GM23338 (cell line): ENCODE measurements around the gene KLK11. TPM values are rescaled to one million over a fixed set of nuclear protein-coding genes. Genes with fewer than 3 reads are reported as not detected.

Experiments used
- ATAC-seq: fragments of 200-7000 bp; cut with Tn5 transposase; 3 replicates; pipeline ENCODE4 v1.9.1; 2020
- DNase-seq: peaks from one replicate; pipeline ENCODE4 v3.0.0-alpha.2; 2015; ENCODE audit warnings: low spot score
- H2AFZ ChIP-seq: fragments of 200-600 bp; sonication (generic); 2 replicates; pipeline ENCODE4 v1.8.0; 2016; ENCODE audit warnings: antibody characterized with exemption, mild to moderate bottlenecking, moderate library complexity
- H3F3A ChIP-seq: fragments of 200-600 bp; sonication (generic); replicated peaks from 2 replicates; pipeline ENCODE4 v1.8.0; 2017; ENCODE audit warnings: antibody characterized with exemption, mixed run types, low read depth
- H3K27ac ChIP-seq: fragments of 200-600 bp; sonication (generic); 2 replicates; pipeline ENCODE4 v1.6.1; 2016; ENCODE audit warnings: low read depth
- H3K27me3 ChIP-seq: fragments of 200-600 bp; sonication (generic); 2 replicates; pipeline ENCODE4 v1.8.0; 2016; ENCODE audit warnings: mild to moderate bottlenecking, mixed run types, moderate library complexity; ENCODE audit not compliant: insufficient read depth
- H3K36me3 ChIP-seq: fragments of 200-600 bp; sonication (generic); 2 replicates; pipeline ENCODE4 v1.8.0; 2016; ENCODE audit warnings: mild to moderate bottlenecking; ENCODE audit not compliant: insufficient read depth
- H3K4me1 ChIP-seq: fragments of 200-600 bp; sonication (generic); 2 replicates; pipeline ENCODE4 v1.8.0; 2016; ENCODE audit warnings: mild to moderate bottlenecking, moderate library complexity; ENCODE audit not compliant: insufficient read depth
- H3K4me2 ChIP-seq: fragments of 200-600 bp; sonication (generic); 2 replicates; pipeline ENCODE4 v1.7.1; 2017; ENCODE audit warnings: mixed run types
- H3K4me3 ChIP-seq: fragments of 200-600 bp; sonication (generic); 2 replicates; pipeline ENCODE4 v1.6.1; 2016; ENCODE audit warnings: mixed run types
- H3K79me2 ChIP-seq: fragments of 200-600 bp; sonication (generic); replicated peaks from 2 replicates; pipeline ENCODE4 v1.8.0; 2017; ENCODE audit warnings: mild to moderate bottlenecking; ENCODE audit not compliant: insufficient read depth
- H3K9me2 ChIP-seq: fragments of 200-600 bp; sonication (generic); 2 replicates; pipeline ENCODE4 v1.8.0; 2017; ENCODE audit not compliant: insufficient read depth
- H4K20me1 ChIP-seq: fragments of 200-600 bp; sonication (generic); replicated peaks from 2 replicates; pipeline ENCODE4 v1.8.0; 2017; ENCODE audit warnings: mild to moderate bottlenecking; ENCODE audit not compliant: insufficient read depth
- H3K27ac Mint-ChIP-seq: 2 replicates; pipeline ENCODE4 v1.8.0; 2020; ENCODE audit warnings: inconsistent platforms, mild to moderate bottlenecking, moderate library complexity, mixed read lengths
- H3K27me3 Mint-ChIP-seq: 3 replicates; pipeline ENCODE4 v1.8.0; 2022; ENCODE audit warnings: low read depth, mild to moderate bottlenecking, moderate library complexity, mixed read lengths, inconsistent platforms; ENCODE audit not compliant: insufficient read depth, poor library complexity
- H3K36me3 Mint-ChIP-seq: 3 replicates; pipeline ENCODE4 v1.8.0; 2021; ENCODE audit warnings: low read depth, mild to moderate bottlenecking, inconsistent platforms, moderate library complexity, mixed read lengths
- H3K4me1 Mint-ChIP-seq: 3 replicates; pipeline ENCODE4 v1.8.0; 2020; ENCODE audit warnings: mild to moderate bottlenecking, inconsistent platforms, mixed read lengths
- H3K4me3 Mint-ChIP-seq: 3 replicates; pipeline ENCODE4 v1.8.0; 2021; ENCODE audit warnings: moderate library complexity, mild to moderate bottlenecking, inconsistent platforms, mixed read lengths
- H3K9me3 Mint-ChIP-seq: 3 replicates; pipeline ENCODE4 v1.8.0; 2020; ENCODE audit warnings: moderate library complexity, mild to moderate bottlenecking, inconsistent platforms, mixed read lengths
- CREB1 ChIP-seq: fragments of 250-450 bp; sonication (Bioruptor Pico); IDR thresholded peaks from 2 replicates; pipeline ENCODE4 v1.5.0; 2020; ENCODE audit warnings: low read depth, mild to moderate bottlenecking, moderate library complexity
- CTCF ChIP-seq, 2 experiments: fragments of 200-600 bp in 1 of 2; sonication (generic) in 1 of 2; conservative IDR thresholded peaks; 2 replicates each; pipeline versions ENCODE4 v1.5.1 to v1.6.1; 2016 to 2017; ENCODE audit warnings: antibody characterized with exemption in 2 of 2, low read depth in 2 of 2, mild to moderate bottlenecking in 2 of 2, moderate library complexity in 1 of 2
- EZH2 ChIP-seq: fragments of 200-600 bp; sonication (generic); IDR thresholded peaks from one replicate; pipeline ENCODE4 v1.8.0; 2017; ENCODE audit warnings: antibody characterized with exemption, mild to moderate bottlenecking, low read depth; ENCODE audit not compliant: unreplicated experiment
- EZH2phosphoT487 ChIP-seq: fragments of 200-600 bp; sonication (generic); IDR thresholded peaks from one replicate; pipeline ENCODE4 v1.8.1; 2018; ENCODE audit warnings: antibody characterized with exemption; ENCODE audit not compliant: unreplicated experiment
- JUNB ChIP-seq: IDR thresholded peaks from one replicate; pipeline ENCODE4 v1.6.1; 2016; ENCODE audit warnings: antibody characterized with exemption; ENCODE audit not compliant: unreplicated experiment
- NANOG ChIP-seq: IDR thresholded peaks from 2 replicates; pipeline ENCODE4 v1.6.1; 2016; ENCODE audit warnings: antibody characterized with exemption, borderline replicate concordance
- ZNF114 ChIP-seq: fragments of 250-450 bp; sonication (Bioruptor Pico); IDR thresholded peaks from 2 replicates; pipeline ENCODE4 v1.5.0; 2020; ENCODE audit warnings: mild to moderate bottlenecking, moderate library complexity
- ZNF331 ChIP-seq: fragments of 250-450 bp; sonication (Bioruptor Pico); IDR thresholded peaks from 2 replicates; pipeline ENCODE4 v1.5.0; 2020; ENCODE audit warnings: low read depth, mild to moderate bottlenecking, moderate library complexity
- polyA plus RNA-seq: library from polyadenylated mRNA; unstranded; fragments of >200 nt; fragmentation: Nextera tagmentation; extraction: Ambion mirVana; gene quantifications from 2 replicates; pipeline ENCODE4 v1.2.1, GENCODE V29; 2016
- total RNA-seq: library from RNA; depleted of rRNA; stranded (reverse); fragments of >200 nt; shearing (Covaris generic); gene quantifications from 2 replicates; pipeline ENCODE4 v1.2.3, GENCODE V29; 2014
- TF ChIP-seq, protein P1 (sequence below): IDR thresholded peaks from one replicate; pipeline ENCODE4 v1.6.1; 2018; ENCODE audit warnings: antibody characterized with exemption; ENCODE audit not compliant: unreplicated experiment

The KLK11 gene
- total and polyA plus RNA-seq, 2 experiments from 2014 or later: not detected

GRCh38 chr19:51031220-51031879 lies 4.9 kb upstream of the KLK11 start (continued):
- no peak for TF ChIP-seq CTCF (conservative IDR thresholded peaks at IDR 0.05; ENCODE audit: low read depth in 2 of 2)
- TF ChIP-seq EZH2: no peak
- no peak for TF ChIP-seq JUNB
- TF ChIP-seq, protein P1, sequence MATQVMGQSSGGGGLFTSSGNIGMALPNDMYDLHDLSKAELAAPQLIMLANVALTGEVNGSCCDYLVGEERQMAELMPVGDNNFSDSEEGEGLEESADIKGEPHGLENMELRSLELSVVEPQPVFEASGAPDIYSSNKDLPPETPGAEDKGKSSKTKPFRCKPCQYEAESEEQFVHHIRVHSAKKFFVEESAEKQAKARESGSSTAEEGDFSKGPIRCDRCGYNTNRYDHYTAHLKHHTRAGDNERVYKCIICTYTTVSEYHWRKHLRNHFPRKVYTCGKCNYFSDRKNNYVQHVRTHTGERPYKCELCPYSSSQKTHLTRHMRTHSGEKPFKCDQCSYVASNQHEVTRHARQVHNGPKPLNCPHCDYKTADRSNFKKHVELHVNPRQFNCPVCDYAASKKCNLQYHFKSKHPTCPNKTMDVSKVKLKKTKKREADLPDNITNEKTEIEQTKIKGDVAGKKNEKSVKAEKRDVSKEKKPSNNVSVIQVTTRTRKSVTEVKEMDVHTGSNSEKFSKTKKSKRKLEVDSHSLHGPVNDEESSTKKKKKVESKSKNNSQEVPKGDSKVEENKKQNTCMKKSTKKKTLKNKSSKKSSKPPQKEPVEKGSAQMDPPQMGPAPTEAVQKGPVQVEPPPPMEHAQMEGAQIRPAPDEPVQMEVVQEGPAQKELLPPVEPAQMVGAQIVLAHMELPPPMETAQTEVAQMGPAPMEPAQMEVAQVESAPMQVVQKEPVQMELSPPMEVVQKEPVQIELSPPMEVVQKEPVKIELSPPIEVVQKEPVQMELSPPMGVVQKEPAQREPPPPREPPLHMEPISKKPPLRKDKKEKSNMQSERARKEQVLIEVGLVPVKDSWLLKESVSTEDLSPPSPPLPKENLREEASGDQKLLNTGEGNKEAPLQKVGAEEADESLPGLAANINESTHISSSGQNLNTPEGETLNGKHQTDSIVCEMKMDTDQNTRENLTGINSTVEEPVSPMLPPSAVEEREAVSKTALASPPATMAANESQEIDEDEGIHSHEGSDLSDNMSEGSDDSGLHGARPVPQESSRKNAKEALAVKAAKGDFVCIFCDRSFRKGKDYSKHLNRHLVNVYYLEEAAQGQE: no peak

DNA sequence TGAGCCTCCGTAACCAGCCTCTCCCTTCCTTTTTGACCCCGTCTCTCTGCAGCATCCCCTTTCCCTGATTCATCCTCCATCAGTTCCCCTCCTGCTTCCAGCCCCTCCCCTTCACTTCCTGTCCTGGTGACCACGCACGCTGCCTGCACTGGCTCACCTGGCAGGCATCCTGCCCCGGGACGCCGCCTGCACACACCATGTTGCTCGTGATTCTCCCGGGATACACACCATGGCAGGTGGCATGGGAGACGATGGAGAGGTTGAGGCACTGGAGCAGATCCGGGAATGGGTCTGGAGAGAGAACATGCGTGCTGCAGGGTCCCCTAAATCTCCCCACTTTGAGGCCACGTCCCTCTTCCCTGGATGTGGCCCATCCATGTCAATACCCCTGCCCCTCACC lies 4.2 kb upstream of the KLK11 start:
- Mint-ChIP-seq H3K27ac (no peak overlapping the region), H3K27me3 (peaks cover 18% of the 10 kb centered on the region), H3K36me3 (peaks cover 3% of the 10 kb centered on the region; the same call in 1 of the 3 replicates), H3K4me1 (peaks cover 32% of the 10 kb centered on the region), H3K9me3 (no peaks in the 10 kb centered on the region; the same call in 2 of the 3 replicates), H3K4me3 (no peak overlapping the region; the same call in 2 of the 3 replicates)
- DNase-seq (peak; percentile 37), ATAC-seq (no peak)
- TF ChIP-seq CTCF (conservative IDR thresholded peaks at IDR 0.05; ENCODE audit: low read depth in 2 of 2): no peak
- TF ChIP-seq ZNF114 (CRISPR knock-in tag): no peak
- no peak for TF ChIP-seq ZNF331
- no peak for TF ChIP-seq JUNB
- TF ChIP-seq EZH2phosphoT487: no peak
- no peak for TF ChIP-seq CREB1 (CRISPR knock-in tag)
- TF ChIP-seq, protein P1: no peak
- no peak for TF ChIP-seq NANOG
- TF ChIP-seq EZH2: no peak
- no peaks in the 10 kb centered on the region for H3K36me3 ChIP-seq
- peaks cover 5% of the 10 kb centered on the region for H3K4me1 ChIP-seq
- H3K27ac ChIP-seq: no peak overlapping the region
- H3K4me3 ChIP-seq: no peak overlapping the region
- H3K27me3 ChIP-seq: no peaks in the 10 kb centered on the region
- H3F3A ChIP-seq: no peaks in the 10 kb centered on the region
- H4K20me1 ChIP-seq: no peaks in the 10 kb centered on the region
- H3K4me2 ChIP-seq: no peak overlapping the region
- peaks cover 7% of the 10 kb centered on the region; the same call in 1 of the 2 replicates for H3K9me2 ChIP-seq
- 0 out of 2 replicates have a peak overlapping the region, but pooled peaks have one; percentile 10 for H2AFZ ChIP-seq
- H3K79me2 ChIP-seq: no peaks in the 10 kb centered on the region
